ENCODE results near the gene OR52E6. TPM values are rescaled to one million over a fixed set of nuclear protein-coding genes. Genes with fewer than 3 reads are reported as not detected.
A peak's percentile ranks its signal among the peaks of the same experiment; 100 is the strongest.

The OR52E6 gene
- total RNA-seq, 4 donors from 2014 or later: not detected

DNA sequence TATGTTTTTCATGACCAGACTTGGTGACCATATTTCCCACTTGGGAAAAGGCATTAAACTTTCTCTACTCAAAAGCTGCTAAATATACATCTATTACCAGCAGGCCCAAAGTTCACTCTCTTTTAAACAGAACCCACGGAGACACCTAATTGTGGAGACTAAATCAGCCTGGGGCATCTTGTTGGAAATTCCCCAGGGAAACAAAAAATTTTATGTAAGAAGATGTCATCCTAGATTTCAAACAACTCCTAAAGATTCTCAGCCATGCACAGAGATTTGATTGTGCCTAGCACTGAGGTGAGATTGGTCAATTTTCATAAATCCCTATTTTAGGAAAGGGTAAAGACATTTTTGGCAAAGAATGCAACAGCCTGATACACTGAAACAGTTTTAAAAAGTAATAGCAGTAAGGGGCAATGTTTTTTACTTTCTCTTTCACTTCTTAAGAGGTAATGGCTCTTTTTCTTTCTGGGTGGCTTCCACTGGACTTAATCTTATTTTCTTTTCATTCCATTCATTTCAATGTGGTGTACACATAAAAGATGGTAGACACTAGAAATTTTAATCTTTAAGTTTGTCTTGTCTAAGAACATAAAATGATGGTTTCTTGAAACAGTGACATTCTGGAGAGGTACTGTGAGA lies 23.3 kb downstream of the OR52E6 start:
- H3K4me1 ChIP-seq: no peaks in the 10 kb centered on the region
- intact Hi-C loops (cut with DNase I; ENCODE audit: low total_unique reads): no loop called here
- H3K27ac ChIP-seq: no peak overlapping the region
- no peaks in the 10 kb centered on the region for H3K36me3 ChIP-seq
- no peak overlapping the region for H3K4me3 ChIP-seq
- no peaks in the 10 kb centered on the region for H3K9me3 ChIP-seq
- H3K27me3 ChIP-seq: no peaks in the 10 kb centered on the region
- DNase-seq: no peak
- TF ChIP-seq, protein P1, sequence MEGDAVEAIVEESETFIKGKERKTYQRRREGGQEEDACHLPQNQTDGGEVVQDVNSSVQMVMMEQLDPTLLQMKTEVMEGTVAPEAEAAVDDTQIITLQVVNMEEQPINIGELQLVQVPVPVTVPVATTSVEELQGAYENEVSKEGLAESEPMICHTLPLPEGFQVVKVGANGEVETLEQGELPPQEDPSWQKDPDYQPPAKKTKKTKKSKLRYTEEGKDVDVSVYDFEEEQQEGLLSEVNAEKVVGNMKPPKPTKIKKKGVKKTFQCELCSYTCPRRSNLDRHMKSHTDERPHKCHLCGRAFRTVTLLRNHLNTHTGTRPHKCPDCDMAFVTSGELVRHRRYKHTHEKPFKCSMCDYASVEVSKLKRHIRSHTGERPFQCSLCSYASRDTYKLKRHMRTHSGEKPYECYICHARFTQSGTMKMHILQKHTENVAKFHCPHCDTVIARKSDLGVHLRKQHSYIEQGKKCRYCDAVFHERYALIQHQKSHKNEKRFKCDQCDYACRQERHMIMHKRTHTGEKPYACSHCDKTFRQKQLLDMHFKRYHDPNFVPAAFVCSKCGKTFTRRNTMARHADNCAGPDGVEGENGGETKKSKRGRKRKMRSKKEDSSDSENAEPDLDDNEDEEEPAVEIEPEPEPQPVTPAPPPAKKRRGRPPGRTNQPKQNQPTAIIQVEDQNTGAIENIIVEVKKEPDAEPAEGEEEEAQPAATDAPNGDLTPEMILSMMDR (IDR thresholded peaks at IDR 0.05): no peak
- no peak for TF ChIP-seq POLR2A (IDR thresholded peaks at IDR 0.05)

DNA sequence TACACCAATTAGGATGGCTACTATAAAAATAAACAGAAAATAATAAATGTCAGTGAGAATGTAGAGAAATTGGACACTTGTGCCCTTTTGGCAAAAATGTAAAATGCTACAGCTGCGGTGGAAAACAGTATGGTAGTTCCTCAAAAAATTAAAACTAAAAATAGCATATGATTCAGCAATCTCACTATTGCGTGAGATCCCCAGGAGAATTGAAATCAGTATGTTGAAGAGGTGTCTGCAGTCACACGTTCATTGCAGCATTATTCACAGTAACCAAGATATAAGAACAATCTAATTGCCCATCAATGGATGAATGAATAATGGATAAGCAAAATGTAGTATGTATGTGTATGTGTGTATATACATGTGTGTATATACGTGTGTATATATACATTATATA lies 26.2 kb downstream of the OR52E6 start:
- H3K27ac ChIP-seq: no peak overlapping the region
- no peaks in the 10 kb centered on the region for H3K27me3 ChIP-seq
- no peak overlapping the region for H3K4me3 ChIP-seq
- H3K36me3 ChIP-seq: no peaks in the 10 kb centered on the region
- no peak for DNase-seq
- H3K4me1 ChIP-seq: no peaks in the 10 kb centered on the region
- TF ChIP-seq POLR2A (IDR thresholded peaks at IDR 0.05): no peak
- TF ChIP-seq, protein P1 (IDR thresholded peaks at IDR 0.05): no peak
- intact Hi-C loops (cut with DNase I; ENCODE audit: low total_unique reads): no loop called here
- no peaks in the 10 kb centered on the region for H3K9me3 ChIP-seq

GRCh38 chr11:5809905-5810795 lies 31.5 kb downstream of the OR52E6 start:
- Histone ChIP-seq H3K4me3 (no peak overlapping the region), H3K9me3 (no peaks in the 10 kb centered on the region), H3K27me3 (no peaks in the 10 kb centered on the region), H3K36me3 (no peaks in the 10 kb centered on the region), H3K4me1 (no peaks in the 10 kb centered on the region), H3K27ac (no peak overlapping the region)
- TF ChIP-seq, protein P1 (IDR thresholded peaks at IDR 0.05): no peak
- TF ChIP-seq POLR2A (IDR thresholded peaks at IDR 0.05): no peak
- intact Hi-C loops (cut with DNase I; ENCODE audit: low total_unique reads): no loop called here
- no peak for DNase-seq

GRCh38 chr11:5809122-5809519 lies 32.6 kb downstream of the OR52E6 start:
- Histone ChIP-seq H3K27ac (no peak overlapping the region), H3K4me3 (peak overlapping the region; percentile 19 to 32), H3K9me3 (no peaks in the 10 kb centered on the region), H3K36me3 (no peaks in the 10 kb centered on the region), H3K4me1 (no peaks in the 10 kb centered on the region), H3K27me3 (no peaks in the 10 kb centered on the region)
- TF ChIP-seq POLR2A (IDR thresholded peaks at IDR 0.05): no peak
- TF ChIP-seq, protein P1 (IDR thresholded peaks at IDR 0.05): no peak
- intact Hi-C loops (cut with DNase I; ENCODE audit: low total_unique reads): no loop called here
- no peak for DNase-seq

DNA sequence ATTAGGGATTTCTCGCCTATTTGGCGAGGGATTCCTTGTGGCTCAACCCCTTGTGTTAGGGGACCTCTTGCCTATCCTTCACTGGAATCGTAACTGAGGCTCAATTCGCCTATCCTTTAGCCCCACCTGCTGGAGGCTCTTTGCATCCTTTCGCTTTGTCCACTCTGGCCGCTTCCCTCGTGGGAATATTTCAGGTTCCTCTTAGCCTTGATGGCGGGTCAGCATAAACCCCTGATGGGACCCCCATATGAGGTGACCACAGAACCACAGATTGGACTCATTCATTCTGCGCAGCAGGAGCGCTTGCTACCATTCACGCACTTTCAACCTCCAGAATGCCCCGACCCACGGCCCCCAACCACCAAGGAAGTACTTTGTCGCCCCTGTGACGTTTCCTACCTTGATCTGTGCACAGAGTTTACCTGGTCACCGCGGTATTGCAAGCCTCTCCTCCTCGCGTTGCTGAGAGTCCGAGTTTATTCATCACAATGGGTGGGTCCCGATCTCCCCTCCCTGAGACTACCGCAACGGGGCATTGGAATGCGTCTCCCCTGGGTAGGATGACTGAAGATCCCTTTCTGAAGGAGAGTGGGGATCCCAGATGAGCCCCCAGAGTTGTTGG lies 33.1 kb downstream of the OR52E6 start, which contains the start of gene OR52N2:
Gene OR52N2 (plus strand): TSS at position 425 of the 622 bp plus-strand sequence. CDS start 11,412 bp downstream, outside the sequence.
- peak; percentile 68 for DNase-seq
- intact Hi-C loops (cut with DNase I; ENCODE audit: low total_unique reads): no loop called here

More for the DNA sequence above, 33.1 kb downstream of the OR52E6 start, which contains the start of gene OR52N2:
- TF ChIP-seq POLR2A (IDR thresholded peaks at IDR 0.05): no peak
- TF ChIP-seq, protein P1 (IDR thresholded peaks at IDR 0.05): peak; percentile 73 to 85 (median 81)
- H3K36me3 ChIP-seq: no peaks in the 10 kb centered on the region
- no peaks in the 10 kb centered on the region for H3K9me3 ChIP-seq
- H3K27ac ChIP-seq: no peak within 1 kb of the TSS
- no peaks in the 10 kb centered on the region for H3K4me1 ChIP-seq
- H3K27me3 ChIP-seq: no peaks in the 10 kb centered on the region
- H3K4me3 ChIP-seq: peak within 1 kb of the TSS; percentile 19 to 32

All from uterus (tissue), 4 donors.